Measurements from ENCODE around the gene LMAN2. TPM values are rescaled to one million over a fixed set of nuclear protein-coding genes. Genes with fewer than 3 reads are reported as not detected.
"Not testable (repeated sequence)": the region's sequence is repeated elsewhere in the genome, so short reads cannot be mapped to it uniquely, and the experiment has no call there.

LMAN2 gene
- total and polyA plus RNA-seq, 10 donors: 50.1 to 211 (median 98.1) TPM

DNA sequence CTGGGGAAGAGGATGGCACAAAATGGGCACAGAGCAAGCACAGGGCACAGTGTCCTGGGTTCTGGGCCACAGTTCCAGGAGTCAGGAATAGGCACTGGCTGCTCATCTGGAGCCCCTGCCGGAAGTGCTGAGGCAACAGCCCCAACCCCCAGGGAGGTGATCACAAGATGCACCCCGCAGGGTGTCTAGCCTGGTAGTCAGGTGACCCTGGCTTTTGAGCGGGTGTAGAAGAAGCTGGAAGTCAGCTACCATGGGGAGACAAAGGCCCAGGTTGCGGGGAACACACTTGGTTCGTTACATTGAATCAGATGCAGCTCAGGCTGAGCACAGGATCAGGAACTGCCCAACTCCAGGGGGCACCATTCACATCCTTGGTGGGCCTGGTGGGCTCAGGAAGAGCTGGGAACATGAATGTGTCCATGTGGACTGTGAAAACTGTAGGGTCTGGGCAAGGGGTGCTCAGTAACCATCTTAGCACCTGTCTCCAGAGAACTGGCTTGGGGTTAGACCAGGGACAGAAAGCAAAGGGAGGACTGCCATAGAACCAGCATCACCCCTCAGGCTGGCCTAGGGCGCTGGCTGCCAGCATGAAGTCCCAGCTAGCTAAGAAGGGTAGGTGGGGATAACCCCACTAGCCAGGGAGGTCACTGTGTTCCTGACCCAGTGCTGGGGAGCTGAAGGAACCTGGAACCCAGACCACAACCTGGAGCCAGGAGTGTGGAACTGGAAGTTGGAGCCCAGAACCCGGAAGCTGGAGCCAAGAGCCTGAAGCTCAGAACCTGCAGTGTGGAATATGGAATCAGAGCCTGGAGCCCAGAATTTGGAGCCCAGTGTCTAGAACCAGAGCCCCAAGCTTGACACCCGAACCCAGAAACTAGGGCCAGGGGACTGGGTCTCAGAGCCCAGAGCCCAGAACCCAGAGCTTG lies 26.6 kb upstream of the LMAN2 start:
- H3K4me1 ChIP-seq: peaks cover 5 to 42% (median 14%) of the 10 kb centered on the region in 6 donors
- peaks cover 0 to 8% (median 0%) of the 10 kb centered on the region in 7 donors for H3K27me3 ChIP-seq (replicated peaks in 1 of 7)
- no peak overlapping the region for H3K4me3 ChIP-seq
- no peak for DNase-seq
- H3K36me3 ChIP-seq: peaks cover 0 to 18% (median 3%) of the 10 kb centered on the region in 6 donors
- 83 to 93% (median 89%) methylated on average over 5 to 8 of the region's 8 CpGs for WGBS, 5 donors
- H3K9me3 ChIP-seq: no peaks in the 10 kb centered on the region
- TF ChIP-seq POLR2AphosphoS5 (IDR thresholded peaks at IDR 0.05) (no peak), POLR2A (IDR thresholded peaks at IDR 0.05) (no peak)
- intact Hi-C loops (cut with DNase I; ENCODE audit: low total_unique reads): no loop called here
- H3K27ac ChIP-seq: no peak overlapping the region

DNA sequence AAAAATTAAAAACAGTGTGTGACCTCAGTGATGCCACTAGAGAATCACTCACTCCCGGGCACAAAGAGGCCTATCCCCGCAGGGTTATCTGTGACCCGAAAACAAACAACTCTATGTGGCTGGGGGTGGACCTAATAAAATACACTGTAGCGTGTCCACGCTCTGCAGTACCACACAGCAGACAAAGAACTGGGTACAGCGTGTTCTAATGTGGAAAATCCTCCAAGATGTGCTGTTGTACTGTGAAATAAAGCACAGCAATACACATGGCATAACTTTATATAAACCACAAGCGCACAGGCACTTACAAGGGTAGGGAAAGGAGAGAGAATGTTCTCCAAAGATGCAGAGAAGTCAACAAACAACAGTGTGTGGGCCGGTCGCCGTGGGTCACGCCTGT lies 24.6 kb upstream of the LMAN2 start:
- 83 to 94% (median 93%) methylated on average over 11 of the region's 11 CpGs for WGBS, 5 donors
- no peak for TF ChIP-seq POLR2A (IDR thresholded peaks at IDR 0.05)
- no peak for TF ChIP-seq POLR2AphosphoS5 (IDR thresholded peaks at IDR 0.05)
- TF ChIP-seq, protein P1, sequence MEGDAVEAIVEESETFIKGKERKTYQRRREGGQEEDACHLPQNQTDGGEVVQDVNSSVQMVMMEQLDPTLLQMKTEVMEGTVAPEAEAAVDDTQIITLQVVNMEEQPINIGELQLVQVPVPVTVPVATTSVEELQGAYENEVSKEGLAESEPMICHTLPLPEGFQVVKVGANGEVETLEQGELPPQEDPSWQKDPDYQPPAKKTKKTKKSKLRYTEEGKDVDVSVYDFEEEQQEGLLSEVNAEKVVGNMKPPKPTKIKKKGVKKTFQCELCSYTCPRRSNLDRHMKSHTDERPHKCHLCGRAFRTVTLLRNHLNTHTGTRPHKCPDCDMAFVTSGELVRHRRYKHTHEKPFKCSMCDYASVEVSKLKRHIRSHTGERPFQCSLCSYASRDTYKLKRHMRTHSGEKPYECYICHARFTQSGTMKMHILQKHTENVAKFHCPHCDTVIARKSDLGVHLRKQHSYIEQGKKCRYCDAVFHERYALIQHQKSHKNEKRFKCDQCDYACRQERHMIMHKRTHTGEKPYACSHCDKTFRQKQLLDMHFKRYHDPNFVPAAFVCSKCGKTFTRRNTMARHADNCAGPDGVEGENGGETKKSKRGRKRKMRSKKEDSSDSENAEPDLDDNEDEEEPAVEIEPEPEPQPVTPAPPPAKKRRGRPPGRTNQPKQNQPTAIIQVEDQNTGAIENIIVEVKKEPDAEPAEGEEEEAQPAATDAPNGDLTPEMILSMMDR (IDR thresholded peaks at IDR 0.05 in 8 of 11, conservative IDR thresholded peaks at IDR 0.05 in 3 of 11): no peak
- DNase-seq: no peak

DNA sequence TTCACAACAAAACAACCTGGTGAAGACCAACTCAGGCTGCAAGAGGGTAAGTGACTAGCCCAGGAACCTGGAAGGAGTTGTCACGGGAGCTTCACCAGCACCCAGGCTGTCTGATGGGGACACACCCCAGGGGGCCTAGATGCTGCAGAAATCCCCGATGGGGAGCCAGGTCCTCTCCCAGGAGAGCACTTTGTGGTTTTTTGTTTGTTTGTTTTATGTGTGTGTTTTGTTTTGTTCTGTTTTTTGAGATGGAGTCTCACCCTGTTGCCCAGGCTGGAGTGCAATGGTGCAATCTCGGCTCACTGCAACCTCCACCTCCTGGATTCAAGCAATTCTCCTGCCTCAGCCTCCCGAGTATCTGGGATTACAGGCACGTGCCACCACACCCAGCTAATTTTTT lies 24.0 kb upstream of the LMAN2 start:
- intact Hi-C loops (cut with DNase I; ENCODE audit: low total_unique reads); DNase-seq; H3K4me3 ChIP-seq; H3K27me3 ChIP-seq (replicated peaks in 1 of 7); H3K9me3 ChIP-seq: not testable (repeated sequence)
- Histone ChIP-seq H3K36me3 (peaks cover 0 to 38% (median 8%) of the 10 kb centered on the region in 6 donors), H3K4me1 (peaks cover 13 to 56% (median 37%) of the 10 kb centered on the region in 6 donors), H3K27ac (peak overlapping the region in 6 of 8 donors; percentile 1 to 90 (median 22))
- WGBS, 5 donors: 79 to 93% (median 83%) methylated on average over 5 of the region's 5 CpGs

More for the DNA sequence above, 24.6 kb upstream of the LMAN2 start:
- no peak overlapping the region for H3K4me3 ChIP-seq
- peaks cover 13 to 52% (median 34%) of the 10 kb centered on the region in 6 donors for H3K4me1 ChIP-seq
- H3K9me3 ChIP-seq: no peaks in the 10 kb centered on the region
- H3K36me3 ChIP-seq: peaks cover 0 to 36% (median 8%) of the 10 kb centered on the region in 6 donors
- intact Hi-C loops (cut with DNase I; ENCODE audit: low total_unique reads): no loop called here
- H3K27me3 ChIP-seq (replicated peaks in 1 of 7): peaks cover 0 to 1% (median 0%) of the 10 kb centered on the region in 7 donors
- peak overlapping the region in 1 of 8 donors; percentile 45 for H3K27ac ChIP-seq

DNA sequence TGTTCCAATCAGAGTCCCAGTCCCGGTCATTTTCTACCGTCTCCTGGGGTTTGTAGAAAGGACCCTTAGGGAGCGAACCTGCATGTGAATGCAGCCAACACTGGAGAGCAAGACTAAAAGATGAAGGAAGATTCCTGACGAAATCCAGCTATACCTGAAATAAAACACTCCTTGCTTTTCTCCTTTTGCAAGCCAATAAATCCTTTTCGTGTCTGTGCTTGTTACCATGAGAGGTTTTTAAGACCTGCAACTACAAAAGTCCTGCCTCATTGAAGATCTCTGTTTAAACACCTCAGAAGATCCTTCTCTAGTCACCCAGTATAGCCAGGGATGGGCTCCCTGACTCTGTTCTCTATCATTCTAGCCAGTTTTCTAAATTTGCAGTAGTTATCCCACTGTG lies 22.7 kb upstream of the LMAN2 start:
- Histone ChIP-seq H3K4me1 (peaks cover 13 to 65% (median 50%) of the 10 kb centered on the region in 6 donors), H3K27ac (peak overlapping the region in 5 of 8 donors; percentile 60 to 90 (median 85)), H3K4me3 (no peak overlapping the region), H3K36me3 (peaks cover 0 to 51% (median 8%) of the 10 kb centered on the region in 6 donors), H3K27me3 (replicated peaks in 1 of 7) (no peaks in the 10 kb centered on the region), H3K9me3 (no peaks in the 10 kb centered on the region)
- intact Hi-C loops (cut with DNase I; ENCODE audit: low total_unique reads): no loop called here
- TF ChIP-seq POLR2A (IDR thresholded peaks at IDR 0.05) (no peak), POLR2AphosphoS5 (IDR thresholded peaks at IDR 0.05) (no peak)
- 77 to 94% (median 92%) methylated on average over 5 of the region's 5 CpGs for WGBS, 5 donors
- no peak for DNase-seq

DNA sequence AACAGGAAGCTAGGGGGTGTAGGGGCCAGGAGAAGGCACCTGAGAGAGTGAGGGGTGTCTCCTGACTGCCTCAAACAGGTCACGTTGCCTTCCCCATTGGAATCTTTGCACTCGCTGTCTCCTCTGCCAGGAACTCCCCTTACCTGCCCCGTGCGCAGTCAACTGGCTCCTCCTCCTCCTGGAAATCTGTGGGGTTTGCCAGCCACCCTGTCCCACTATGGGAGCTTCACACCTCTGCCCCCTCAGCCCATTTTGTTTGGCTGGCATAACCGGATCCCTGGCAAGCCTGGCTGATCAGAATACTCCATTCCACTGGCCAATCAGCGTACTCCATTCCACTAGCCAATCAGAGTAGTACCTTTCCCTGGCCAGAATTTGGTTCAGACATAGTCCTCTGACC lies 22.3 kb upstream of the LMAN2 start:
- DNase-seq: no peak
- TF ChIP-seq, protein P1 (IDR thresholded peaks at IDR 0.05 in 8 of 11, conservative IDR thresholded peaks at IDR 0.05 in 3 of 11): no peak
- TF ChIP-seq POLR2A (IDR thresholded peaks at IDR 0.05) (no peak), POLR2AphosphoS5 (IDR thresholded peaks at IDR 0.05) (peak in 1 of 3 donors; percentile 14)
- H3K36me3 ChIP-seq: peaks cover 0 to 55% (median 11%) of the 10 kb centered on the region in 6 donors
- intact Hi-C loops (cut with DNase I; ENCODE audit: low total_unique reads): no loop called here
- H3K4me3 ChIP-seq: peak overlapping the region in 1 of 8 donors; percentile 70
- H3K4me1 ChIP-seq: peaks cover 13 to 65% (median 54%) of the 10 kb centered on the region in 6 donors
- no peaks in the 10 kb centered on the region for H3K9me3 ChIP-seq
- no peaks in the 10 kb centered on the region for H3K27me3 ChIP-seq (replicated peaks in 1 of 7)
- H3K27ac ChIP-seq: peak overlapping the region in 7 of 8 donors; percentile 60 to 90 (median 82)
- WGBS, 5 donors: 71 to 83% (median 79%) methylated on average over 6 of the region's 6 CpGs
